Dorsolateral prefrontal cortex (tissue), 118 donors: ENCODE data around the gene LRRC42. TPM values are rescaled to one million over a fixed set of nuclear protein-coding genes. Genes with fewer than 3 reads are reported as not detected.

Experiments
- total RNA-seq, 120 experiments: library from RNA; stranded (reverse); gene quantifications; one replicate each; pipeline versions ENCODE4 v1.2.3 to v1.2.4, GENCODE V29; 2022

LRRC42 gene
- total RNA-seq, 120 experiments from 2014 or later = 8.7 to 16.5 (median 12.4) TPM

Other genes with a start within 250 kb of the LRRC42 start
- gene GLIS1, start 207.2 kb upstream of the LRRC42 start, total RNA-seq = 10 to 100 TPM in 35 of 120 experiments, 1 to 10 TPM in 85; 2.8 to 18.5 (median 9.0) TPM
- 10 to 100 TPM in 62 of 120 experiments, 1 to 10 TPM in 58; 5.4 to 15.8 (median 10.1) TPM for gene NDC1, start 108.1 kb upstream of the LRRC42 start, total RNA-seq
- gene YIPF1, start 56.6 kb upstream of the LRRC42 start, total RNA-seq = 10 to 100 TPM; 13.0 to 31.6 (median 23.0) TPM
- gene DIO1, start 52.2 kb upstream of the LRRC42 start, total RNA-seq = under 1 TPM in 1 of 120 experiments, not detected in 119; 0.28 TPM
- 10 to 100 TPM; 17.7 to 43.6 (median 29.5) TPM for gene IFT25, start 651 bp upstream of the LRRC42 start, total RNA-seq
- gene LDLRAD1, start 71.8 kb downstream of the LRRC42 start, total RNA-seq = 1 to 10 TPM in 1 of 120 experiments, under 1 TPM in 1, not detected in 118; 0.23 to 1.0 TPM
- gene TMEM59, start 106.9 kb downstream of the LRRC42 start, total RNA-seq = 100 to 1,000 TPM; 155 to 435 (median 269) TPM
- gene TCEANC2, start 107.3 kb downstream of the LRRC42 start, total RNA-seq = 10 to 100 TPM in 29 of 120 experiments, 1 to 10 TPM in 91; 5.2 to 16.1 (median 8.6) TPM
- 1 to 10 TPM in 2 of 120 experiments, under 1 TPM in 80, not detected in 38; 0.12 to 1.1 (median 0.39) TPM for gene CDCP2, start 206.7 kb downstream of the LRRC42 start, total RNA-seq